ENCODE results near the gene SERINC1.

GRCh38 chr6:122431780-122432179 lies 39.8 kb downstream of the SERINC1 start:
- TF ChIP-seq CTCF (IDR thresholded peaks at IDR 0.05) (no peak), POLR2A (IDR thresholded peaks at IDR 0.05) (no peak)
